Neuronal stem cell (in vitro differentiated cells): ENCODE data around the gene SMIM23.

Experiments
- DNase-seq: peaks from one replicate; pipeline ENCODE4 v3.0.0-alpha.2; 2013; ENCODE audit warnings: low spot score
- H2AFZ ChIP-seq: one replicate; pipeline ENCODE4 v1.6.1; 2013; ENCODE audit warnings: mild to moderate bottlenecking, low read length, inconsistent platforms
- H2AK5ac ChIP-seq: 2 replicates; pipeline ENCODE4 v1.6.1; 2013; ENCODE audit warnings: low read depth, mild to moderate bottlenecking, inconsistent platforms, low read length, moderate library complexity, mixed read lengths
- H2BK120ac ChIP-seq: 2 replicates; pipeline ENCODE4 v1.6.1; 2013; ENCODE audit warnings: low read depth, mild to moderate bottlenecking, inconsistent platforms, low read length, moderate library complexity, mixed read lengths
- H2BK12ac ChIP-seq: one replicate; pipeline ENCODE4 v1.6.1; 2013; ENCODE audit warnings: low read length, inconsistent platforms
- H2BK15ac ChIP-seq: 2 replicates; pipeline ENCODE4 v1.6.1; 2013; ENCODE audit warnings: mild to moderate bottlenecking, low read length, inconsistent platforms, mixed read lengths
- H2BK5ac ChIP-seq: one replicate; pipeline ENCODE4 v1.6.1; 2013; ENCODE audit warnings: inconsistent platforms, mild to moderate bottlenecking, low read length, moderate library complexity
- H3K14ac ChIP-seq: one replicate; pipeline ENCODE4 v1.6.1; 2013; ENCODE audit warnings: low read length, inconsistent platforms
- H3K18ac ChIP-seq: 2 replicates; pipeline ENCODE4 v1.6.1; 2013; ENCODE audit warnings: low read length, inconsistent platforms
- H3K23ac ChIP-seq: 2 replicates; pipeline ENCODE4 v1.6.1; 2013; ENCODE audit warnings: low read depth, mild to moderate bottlenecking, mixed read lengths, low read length, inconsistent platforms; ENCODE audit not compliant: poor library complexity
- H3K27ac ChIP-seq: replicated peaks from 3 replicates; pipeline ENCODE4 v1.5.1; 2013; ENCODE audit warnings: low read length, inconsistent platforms
- H3K27me3 ChIP-seq, 3 experiments: 2 replicates each; pipeline ENCODE4 v1.6.1; 2013; ENCODE audit warnings: low read length in 3 of 3, mild to moderate bottlenecking in 2 of 3, inconsistent platforms in 1 of 3, low read depth in 1 of 3, mixed read lengths in 1 of 3, moderate library complexity in 1 of 3; ENCODE audit not compliant: control insufficient read depth in 3 of 3, insufficient read depth in 3 of 3
- H3K36me3 ChIP-seq, 2 donors: replicated peaks in 1 of 2; 2 replicates each; pipeline ENCODE4 v1.6.1; 2013; ENCODE audit warnings: low read length in 2 of 2; ENCODE audit not compliant: control insufficient read depth in 2 of 2, insufficient read depth in 2 of 2
- H3K4ac ChIP-seq: 2 replicates; pipeline ENCODE4 v1.6.1; 2013; ENCODE audit warnings: inconsistent platforms, mild to moderate bottlenecking, low read length, moderate library complexity
- H3K4me1 ChIP-seq, 2 donors: 1 replicate in 1 of 2; 2 replicates in 1 of 2; pipeline ENCODE4 v1.6.1; 2013; ENCODE audit warnings: low read length in 2 of 2, low read depth in 1 of 2; ENCODE audit not compliant: control insufficient read depth in 2 of 2, insufficient read depth in 1 of 2
- H3K4me2 ChIP-seq: one replicate; pipeline ENCODE4 v1.6.1; 2013; ENCODE audit warnings: mild to moderate bottlenecking, low read length, inconsistent platforms; ENCODE audit not compliant: insufficient read depth, poor library complexity, severe bottlenecking
- H3K4me3 ChIP-seq, 2 donors: 2 replicates each; pipeline ENCODE4 v1.5.1; 2013; ENCODE audit warnings: low read length in 2 of 2, mild to moderate bottlenecking in 2 of 2, inconsistent platforms in 1 of 2, moderate library complexity in 1 of 2
- H3K79me1 ChIP-seq: one replicate; pipeline ENCODE4 v1.6.1; 2013; ENCODE audit warnings: low read depth, mild to moderate bottlenecking, inconsistent platforms, low read length, moderate library complexity
- H3K9ac ChIP-seq: one replicate; pipeline ENCODE4 v1.6.1; 2013; ENCODE audit warnings: mild to moderate bottlenecking, low read depth, low read length, inconsistent platforms; ENCODE audit not compliant: poor library complexity
- H3K9me3 ChIP-seq, 2 donors: replicated peaks in 1 of 2; 2 replicates each; pipeline versions ENCODE3 to v1.6.1; 2013; ENCODE audit warnings: low read length in 2 of 2, mild to moderate bottlenecking in 2 of 2, inconsistent platforms in 1 of 2, low read depth in 1 of 2, mixed read lengths in 1 of 2, moderate library complexity in 1 of 2; ENCODE audit not compliant: control insufficient read depth in 2 of 2, insufficient read depth in 1 of 2
- H4K8ac ChIP-seq: one replicate; pipeline ENCODE4 v1.6.1; 2013; ENCODE audit warnings: low read depth, mild to moderate bottlenecking, inconsistent platforms, low read length, moderate library complexity
- H4K91ac ChIP-seq: one replicate; pipeline ENCODE4 v1.6.1; 2013; ENCODE audit warnings: low read length, low read depth, mild to moderate bottlenecking, inconsistent platforms; ENCODE audit not compliant: poor library complexity
- WGBS, 2 donors: extraction: QIAGEN DNeasy Blood & Tissue Kit; methylation state at CpG; one replicate each; pipeline ENCODE4 v1.1.7; 2013; ENCODE audit warnings: missing lambda C conversion rate in 2 of 2, mixed read lengths in 1 of 2; ENCODE audit not compliant: insufficient read length in 2 of 2, insufficient replicate concordance in 1 of 2; ENCODE audit errors: extremely low coverage in 2 of 2; 5-methylcytosine and 5-hydroxymethylcytosine counted together

The SMIM23 gene

GRCh38 chr5:171805746-171806145 lies 20.1 kb downstream of the SMIM23 start:
- Histone ChIP-seq H2BK15ac (no peak overlapping the region), H4K8ac (no peak overlapping the region), H2BK120ac (no peak overlapping the region), H4K91ac (no peak overlapping the region), H3K4me3 (no peak overlapping the region), H3K4me1 (peaks cover 0 to 2% of the 10 kb centered on the region in 2 donors), H3K14ac (no peak overlapping the region), H3K27me3 (peaks cover 0 to 26% (median 0%) of the 10 kb centered on the region in 3 experiments), H3K79me1 (no peaks in the 10 kb centered on the region), H2BK12ac (no peak overlapping the region), H3K18ac (no peak overlapping the region), H2AFZ (no peak overlapping the region), H3K27ac (no peak overlapping the region), H3K23ac (no peak overlapping the region), H2BK5ac (no peak overlapping the region), H3K36me3 (no peaks in the 10 kb centered on the region), H3K9me3 (no peaks in the 10 kb centered on the region), H2AK5ac (no peak overlapping the region), H3K4ac (no peak overlapping the region), H3K9ac (no peak overlapping the region), H3K4me2 (no peak overlapping the region)
- no CpG with 5 or more reads among the region's 4 CpGs for WGBS, 2 donors
- no peak for DNase-seq

- Histone ChIP-seq H3K9ac (no peak overlapping the region), H2BK5ac (no peak overlapping the region), H3K4ac (no peak overlapping the region), H2AK5ac (peak overlapping the region; percentile 60), H3K36me3 (no peaks in the 10 kb centered on the region), H2BK120ac (no peak overlapping the region), H3K4me1 (peaks cover 0 to 2% of the 10 kb centered on the region in 2 donors), H3K79me1 (no peaks in the 10 kb centered on the region), H4K8ac (no peak overlapping the region), H3K4me3 (no peak overlapping the region), H3K9me3 (no peaks in the 10 kb centered on the region), H3K27me3 (peaks cover 0 to 26% (median 0%) of the 10 kb centered on the region in 3 experiments), H2BK12ac (no peak overlapping the region), H3K18ac (no peak overlapping the region), H3K27ac (no peak overlapping the region), H2AFZ (no peak overlapping the region), H3K14ac (no peak overlapping the region), H4K91ac (no peak overlapping the region), H2BK15ac (no peak overlapping the region), H3K23ac (no peak overlapping the region), H3K4me2 (no peak overlapping the region)
- WGBS, 2 donors = no CpG with 5 or more reads among the region's 22 CpGs
- no peak for DNase-seq
Measured at GRCh38 chr5:171806976-171807747, 21.5 kb downstream of the SMIM23 start.

- no CpG with 5 or more reads among the region's 4 CpGs for WGBS, 2 donors
- Histone ChIP-seq H3K23ac (no peak overlapping the region), H3K14ac (no peak overlapping the region), H3K36me3 (no peaks in the 10 kb centered on the region), H4K8ac (no peak overlapping the region), H3K4ac (no peak overlapping the region), H3K4me1 (peaks cover 0 to 2% of the 10 kb centered on the region in 2 donors), H2AFZ (no peak overlapping the region), H3K27me3 (peaks cover 0 to 26% (median 0%) of the 10 kb centered on the region in 3 experiments), H2BK12ac (no peak overlapping the region), H3K4me2 (no peak overlapping the region), H3K18ac (no peak overlapping the region), H3K27ac (no peak overlapping the region), H3K9ac (no peak overlapping the region), H4K91ac (no peak overlapping the region), H2BK5ac (no peak overlapping the region), H3K9me3 (no peaks in the 10 kb centered on the region), H3K4me3 (no peak overlapping the region), H2BK120ac (no peak overlapping the region), H2AK5ac (no peak overlapping the region), H3K79me1 (no peaks in the 10 kb centered on the region), H2BK15ac (no peak overlapping the region)
- DNase-seq = no peak
Measured at GRCh38 chr5:171808453-171808852, 22.8 kb downstream of the SMIM23 start.

- H3K79me1 ChIP-seq = no peaks in the 10 kb centered on the region
- no peak overlapping the region for H3K18ac ChIP-seq
- no peak overlapping the region for H3K27ac ChIP-seq
- H3K4ac ChIP-seq = no peak overlapping the region
- H3K14ac ChIP-seq = no peak overlapping the region
- no peaks in the 10 kb centered on the region for H3K9me3 ChIP-seq
- no peak overlapping the region for H2BK5ac ChIP-seq
- no peak overlapping the region for H2AFZ ChIP-seq
- H2BK120ac ChIP-seq = no peak overlapping the region
- H3K23ac ChIP-seq = no peak overlapping the region
- no peak overlapping the region for H4K91ac ChIP-seq
- no peak overlapping the region for H2BK12ac ChIP-seq
- H3K4me3 ChIP-seq = no peak overlapping the region
- H3K9ac ChIP-seq = no peak overlapping the region
- H3K4me2 ChIP-seq = no peak overlapping the region
- peaks cover 0 to 26% (median 0%) of the 10 kb centered on the region in 3 experiments for H3K27me3 ChIP-seq
- peaks cover 0 to 2% of the 10 kb centered on the region in 2 donors for H3K4me1 ChIP-seq
- no peak overlapping the region for H2BK15ac ChIP-seq
- DNase-seq = no peak
- H2AK5ac ChIP-seq = no peak overlapping the region
- H4K8ac ChIP-seq = no peak overlapping the region
- no peaks in the 10 kb centered on the region for H3K36me3 ChIP-seq
Measured at GRCh38 chr5:171808951-171809350, 23.3 kb downstream of the SMIM23 start.
